GM12864 (cell line): ENCODE results near the gene OTUB2.

ENCODE experiments used
- DNase-seq: peaks from one replicate; pipeline ENCODE4 v3.0.0-alpha.2; 2011; ENCODE audit warnings: low read depth
- H3K4me3 ChIP-seq: 2 replicates; pipeline ENCODE4 v1.5.1; 2011; ENCODE audit warnings: mild to moderate bottlenecking, low read depth, low read length, control low read depth
- CTCF ChIP-seq: IDR thresholded peaks from 2 replicates; pipeline ENCODE4 v1.5.1; 2011; ENCODE audit warnings: low read depth, mild to moderate bottlenecking, moderate library complexity, low read length, control low read depth, inconsistent platforms; ENCODE audit errors: missing control alignments

The OTUB2 gene

GRCh38 chr14:93981316-93982229 is 44.6 kb upstream of the OTUB2 start:
- H3K4me3 ChIP-seq: no peak overlapping the region
- no peak for DNase-seq
- no peak for TF ChIP-seq CTCF

GRCh38 chr14:93982230-93983007 is 43.7 kb upstream of the OTUB2 start:
- TF ChIP-seq CTCF: no peak
- no peak overlapping the region for H3K4me3 ChIP-seq
- no peak for DNase-seq

- H3K4me3 ChIP-seq: no peak overlapping the region
These were observed 42.1 kb upstream of the OTUB2 start for GRCh38 chr14:93984070-93984469.

GRCh38 chr14:93984987-93985410 is 41.1 kb upstream of the OTUB2 start:
- TF ChIP-seq CTCF: peak; percentile 63
- H3K4me3 ChIP-seq: no peak overlapping the region
- no peak for DNase-seq

More at GRCh38 chr14:93984070-93984469, 42.1 kb upstream of the OTUB2 start:
- DNase-seq: no peak
- no peak for TF ChIP-seq CTCF

GRCh38 chr14:93986955-93987354 is 39.2 kb upstream of the OTUB2 start:
- no peak for TF ChIP-seq CTCF
- no peak for DNase-seq
- no peak overlapping the region for H3K4me3 ChIP-seq

- no peak overlapping the region for H3K4me3 ChIP-seq
- no peak for TF ChIP-seq CTCF
- no peak for DNase-seq
These were observed 38.8 kb upstream of the OTUB2 start for GRCh38 chr14:93987376-93987775.
